GM18505 (cell line): ENCODE results near the gene ASB7.

ENCODE experiments used
- ATAC-seq: cut with Tn5 transposase; IDR thresholded peaks from one replicate; pipeline ENCODE4 v1.9.1; 2021; ENCODE audit not compliant: unreplicated experiment
- POLR2A ChIP-seq: IDR thresholded peaks from 4 replicates; pipeline ENCODE4 v1.6.1; 2011; ENCODE audit warnings: borderline replicate concordance; ENCODE audit not compliant: insufficient read depth, insufficient read length; ENCODE audit errors: extremely low read depth

The ASB7 gene

GRCh38 chr15:100602064-100602822 lies at the start of gene ASB7, which contains the start of gene LINS1:
Gene ASB7, plus strand, starts transcription at chr15:100602589. Its CDS starts 9,628 bp downstream, at chr15:100612217.
Gene LINS1, minus strand, starts transcription at chr15:100602184. Its CDS starts 21,342 bp downstream, at chr15:100580842.
- TF ChIP-seq POLR2A: peak; percentile 56
- ATAC-seq: peak; percentile 82

- no peak for TF ChIP-seq POLR2A
- no peak for ATAC-seq
These were observed 48.9 kb upstream of the ASB7 start for GRCh38 chr15:100553468-100553867.

- TF ChIP-seq POLR2A: no peak
- ATAC-seq: no peak
These were observed 43.6 kb upstream of the ASB7 start for GRCh38 chr15:100558771-100559254.

GRCh38 chr15:100559330-100559729 lies 43.1 kb upstream of the ASB7 start:
- ATAC-seq: no peak
- TF ChIP-seq POLR2A: no peak

- no peak for ATAC-seq
- no peak for TF ChIP-seq POLR2A
These were observed 42.1 kb upstream of the ASB7 start for GRCh38 chr15:100560323-100560722.

- TF ChIP-seq POLR2A: no peak
These were observed 36.8 kb upstream of the ASB7 start for GRCh38 chr15:100565591-100565990.

GRCh38 chr15:100566850-100567628 lies 35.4 kb upstream of the ASB7 start:
- ATAC-seq: no peak
- TF ChIP-seq POLR2A: no peak

More at GRCh38 chr15:100565591-100565990, 36.8 kb upstream of the ASB7 start:
- no peak for ATAC-seq

GRCh38 chr15:100569391-100569790 lies 33.0 kb upstream of the ASB7 start:
- no peak for TF ChIP-seq POLR2A
- ATAC-seq: no peak

- peak; percentile 10 for ATAC-seq
- TF ChIP-seq POLR2A: no peak
These were observed 32.1 kb upstream of the ASB7 start for GRCh38 chr15:100570275-100570674.

- no peak for TF ChIP-seq POLR2A
- peak; percentile 78 for ATAC-seq
These were observed 31.6 kb upstream of the ASB7 start for GRCh38 chr15:100570735-100571313.

GRCh38 chr15:100571592-100572167 lies 30.7 kb upstream of the ASB7 start:
- no peak for ATAC-seq

GRCh38 chr15:100572362-100572983 lies 29.9 kb upstream of the ASB7 start:
- no peak for ATAC-seq
- TF ChIP-seq POLR2A: no peak

More at GRCh38 chr15:100571592-100572167, 30.7 kb upstream of the ASB7 start:
- no peak for TF ChIP-seq POLR2A
